SHP77 treated with DMSO at 0.1 percent for 48 hours (cell line): Measurements from ENCODE around the gene CALHM5.

Experiments
- DNase-seq: peaks from one replicate; lab custom pipeline; 2025; lab: John Stamatoyannopoulos, UW

CALHM5 gene

GRCh38 chr6:116508527-116508926, 2.9 kb upstream of the CALHM5 start:
- DNase-seq: no peak

GRCh38 chr6:116512111-116512559, 696 bp downstream of the CALHM5 start:
- DNase-seq: no peak

- no peak for DNase-seq
Observed at GRCh38 chr6:116512734-116513133, 1.3 kb downstream of the CALHM5 start.

DNA sequence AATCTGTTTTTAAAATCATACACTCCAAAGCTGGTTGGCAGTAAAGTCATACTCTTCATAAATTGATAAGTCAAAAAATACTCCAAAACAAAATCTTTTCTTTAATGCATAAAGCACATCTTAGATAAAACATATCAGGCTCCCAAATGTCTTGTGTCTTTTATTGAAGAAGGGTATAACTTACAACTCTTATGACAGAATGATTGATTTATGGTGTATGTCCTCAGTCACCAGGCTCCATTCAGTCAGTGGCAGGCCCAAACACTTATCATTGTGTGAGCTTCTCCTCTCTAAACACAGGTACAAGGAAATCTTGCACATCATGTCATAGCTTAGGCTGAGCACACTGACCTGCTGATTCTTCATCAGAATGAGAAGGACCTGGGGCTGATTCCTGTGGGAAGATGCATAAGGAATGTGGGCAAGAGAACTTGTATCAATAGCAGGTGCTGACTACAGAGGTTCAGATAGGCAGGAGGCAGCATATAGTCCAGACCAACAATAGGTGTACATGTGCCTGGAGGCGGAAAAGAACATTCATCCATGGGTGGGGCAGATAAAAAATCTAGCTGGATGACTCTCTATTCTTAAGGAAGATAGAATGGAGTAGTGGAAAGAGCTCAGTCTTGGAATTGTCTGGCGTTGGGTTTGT, 1.9 kb downstream of the CALHM5 start:
- DNase-seq: no peak

- no peak for DNase-seq
Observed at GRCh38 chr6:116514111-116514510, 2.7 kb downstream of the CALHM5 start.

DNA sequence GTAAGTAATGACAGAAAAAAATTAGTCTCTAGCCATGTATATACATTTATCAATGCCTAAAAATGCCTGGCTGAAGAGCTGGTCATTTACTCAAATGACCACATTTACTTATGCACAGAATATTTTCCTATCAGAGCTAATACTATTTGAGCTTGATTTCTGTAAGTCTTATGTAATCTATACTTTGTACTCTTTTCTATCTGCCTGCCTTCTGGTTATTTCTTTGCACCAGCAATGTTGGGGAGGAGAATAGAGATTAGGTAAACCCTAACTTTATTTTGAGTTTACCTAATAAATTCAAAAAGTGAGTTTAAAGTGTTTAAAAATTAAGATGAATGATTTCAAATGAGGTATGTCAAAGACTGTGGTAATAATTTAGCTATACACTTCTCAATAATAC, 3.7 kb downstream of the CALHM5 start:
- DNase-seq: no peak

DNA sequence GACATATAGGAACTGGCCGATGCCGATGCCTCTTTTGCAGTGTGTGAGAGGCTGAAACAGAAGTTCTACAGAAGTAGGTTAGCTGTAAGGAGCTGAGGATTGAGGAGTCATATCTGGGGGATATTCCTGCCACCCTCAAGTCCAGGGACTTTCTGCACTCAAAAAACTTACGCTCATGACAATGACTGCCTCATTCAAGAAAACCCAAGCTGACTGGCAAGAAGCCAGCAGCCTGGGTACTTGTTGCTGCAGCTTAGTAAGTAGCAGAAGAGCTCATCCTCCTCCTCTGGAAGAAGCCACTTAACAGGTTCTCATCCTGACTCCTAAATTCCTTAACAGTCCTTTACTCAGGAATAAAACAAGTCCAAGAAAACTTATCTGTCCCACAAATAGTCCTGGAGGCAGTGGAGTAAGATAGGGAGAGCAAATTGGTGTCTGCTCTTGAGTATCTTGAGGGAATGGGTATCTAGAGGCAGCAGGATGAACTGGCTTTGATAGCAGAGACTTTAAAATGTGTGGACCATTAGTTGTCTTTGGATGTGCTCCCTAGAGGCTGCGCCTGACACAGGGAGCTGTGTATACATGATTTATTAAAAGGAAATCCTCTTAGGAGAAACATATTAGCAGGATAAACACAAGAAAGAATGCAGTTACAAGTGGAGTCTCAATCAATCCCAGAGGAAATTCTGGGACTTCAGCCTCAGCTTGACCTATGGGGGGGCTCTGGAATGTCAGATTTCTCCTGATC, 7.4 kb downstream of the CALHM5 start:
- no peak for DNase-seq

- no peak for DNase-seq
Observed at GRCh38 chr6:116522896-116523295, 11.5 kb downstream of the CALHM5 start.

DNA sequence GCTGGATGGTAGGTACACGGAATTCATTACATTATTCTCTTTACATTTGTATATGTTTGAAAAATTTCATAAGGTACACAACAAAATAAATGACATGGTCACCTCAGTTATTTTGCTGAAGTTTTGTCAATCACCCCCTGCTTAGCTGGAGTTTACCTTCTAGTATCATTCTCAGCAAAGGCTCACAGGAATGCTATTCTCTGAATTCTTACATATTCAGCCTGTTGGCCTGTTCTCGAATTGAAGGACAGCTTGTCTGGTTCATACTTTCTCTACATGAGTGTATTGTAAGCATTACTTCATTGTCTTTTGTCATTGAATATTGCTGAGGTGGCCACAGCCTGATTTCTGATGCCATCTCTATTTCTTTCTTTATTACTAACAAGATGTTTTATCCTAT, 12.8 kb downstream of the CALHM5 start:
- DNase-seq: no peak

DNA sequence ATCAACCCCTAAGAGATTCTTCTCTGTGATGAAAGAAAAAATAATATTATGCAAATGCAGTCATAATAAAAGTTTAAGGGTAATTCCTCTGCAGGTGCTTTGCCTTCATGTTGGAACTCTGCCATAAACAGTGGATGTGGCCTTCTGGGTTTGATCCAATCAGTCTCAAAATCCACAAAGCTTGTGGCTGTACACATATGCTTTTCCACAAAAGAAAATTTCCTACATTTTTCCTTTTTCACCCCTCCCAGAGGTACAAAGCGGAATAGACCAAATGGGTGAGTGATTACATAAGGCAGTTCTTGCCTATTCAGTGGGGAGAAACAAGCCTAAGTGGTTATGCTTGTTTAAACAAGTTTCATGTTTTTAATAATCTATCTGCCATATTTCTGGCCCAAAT, 16.7 kb downstream of the CALHM5 start:
- DNase-seq: no peak

GRCh38 chr6:116528780-116529179, 17.3 kb downstream of the CALHM5 start:
- no peak for DNase-seq

DNA sequence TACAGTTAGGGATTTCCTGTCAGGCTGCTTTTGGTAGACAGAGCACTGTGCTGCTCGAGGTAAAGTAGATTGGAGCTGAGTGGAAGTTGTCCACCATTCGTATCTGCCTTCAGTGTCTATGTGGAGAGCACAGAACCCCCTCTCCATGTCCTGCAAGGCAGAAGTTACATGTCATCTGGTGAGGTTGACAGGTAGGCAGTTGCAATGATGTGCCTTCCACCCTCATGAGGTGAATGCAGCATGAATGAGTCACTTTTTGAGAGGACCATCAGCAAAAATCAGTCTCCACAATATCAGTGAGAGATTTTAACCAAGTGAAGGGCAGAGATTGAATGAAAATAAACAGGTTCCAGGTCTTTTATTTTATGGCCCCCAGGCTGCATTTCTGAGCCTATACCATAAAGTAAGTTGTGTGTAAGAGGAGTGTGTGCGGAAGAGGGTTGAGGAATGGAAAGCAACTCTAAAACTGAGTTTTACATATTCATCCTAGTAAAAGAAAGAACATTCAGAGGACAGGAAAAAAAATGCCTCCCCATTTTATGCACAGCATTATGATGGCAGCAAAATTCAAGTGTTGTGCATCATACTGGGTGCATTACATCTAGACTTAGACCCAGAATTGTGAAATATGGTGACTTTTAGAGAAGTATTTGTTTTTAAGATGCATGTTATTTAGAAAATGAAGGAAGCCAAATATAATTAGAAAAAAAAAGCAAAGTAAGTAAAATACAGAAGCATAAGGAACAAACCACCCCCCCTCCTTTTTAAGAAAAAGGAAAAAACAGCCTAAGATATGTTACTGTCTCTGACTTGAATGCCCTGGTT, 18.2 kb downstream of the CALHM5 start:
- DNase-seq: no peak

- DNase-seq: peak; percentile 75
Observed at GRCh38 chr6:116530436-116530835, 19.0 kb downstream of the CALHM5 start.

DNA sequence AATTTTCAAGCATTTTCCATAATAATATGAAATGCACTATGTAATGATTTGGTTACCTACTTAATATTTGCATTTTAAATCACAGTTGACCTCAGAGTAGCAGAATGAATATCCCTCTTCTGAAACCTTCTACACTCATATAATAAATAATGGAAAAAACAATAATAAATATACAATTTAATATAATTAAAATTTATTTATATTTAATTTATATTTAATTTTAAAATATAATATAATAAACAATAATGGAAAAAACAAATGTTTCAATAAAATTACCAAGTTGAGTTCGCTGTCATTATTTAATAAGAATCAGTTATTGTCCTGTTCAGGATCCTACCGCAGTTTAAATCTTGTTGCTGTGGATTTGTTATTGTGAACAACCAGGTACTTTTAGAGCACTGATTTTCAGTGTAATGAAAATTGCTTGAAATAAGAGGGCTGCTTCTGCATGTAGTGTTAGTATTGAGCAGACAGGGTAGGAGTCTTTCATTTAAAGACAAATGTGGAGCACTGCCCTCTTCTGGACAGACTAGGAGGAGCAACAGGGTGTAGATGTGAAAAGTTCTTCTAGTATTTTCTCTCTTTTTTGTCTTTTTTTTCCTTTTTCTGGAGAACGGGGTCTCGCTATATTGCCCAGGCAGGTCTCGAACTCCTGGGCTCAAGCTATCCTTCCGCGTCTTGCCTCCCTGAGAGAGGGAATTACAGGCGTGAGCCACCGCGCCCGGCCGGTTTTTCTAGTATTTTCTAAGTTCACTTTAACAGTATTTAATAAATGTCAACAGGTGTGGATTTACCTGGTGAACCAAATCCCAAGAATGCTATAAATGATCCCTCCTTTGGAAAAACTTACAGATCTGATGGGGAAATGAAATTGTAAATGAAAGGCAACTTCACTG, 20.5 kb downstream of the CALHM5 start:
- DNase-seq: peak; percentile 57

- DNase-seq: no peak
Observed at GRCh38 chr6:116533233-116533957, 22.0 kb downstream of the CALHM5 start.

GRCh38 chr6:116535109-116535508, 23.7 kb downstream of the CALHM5 start:
- DNase-seq: no peak

DNA sequence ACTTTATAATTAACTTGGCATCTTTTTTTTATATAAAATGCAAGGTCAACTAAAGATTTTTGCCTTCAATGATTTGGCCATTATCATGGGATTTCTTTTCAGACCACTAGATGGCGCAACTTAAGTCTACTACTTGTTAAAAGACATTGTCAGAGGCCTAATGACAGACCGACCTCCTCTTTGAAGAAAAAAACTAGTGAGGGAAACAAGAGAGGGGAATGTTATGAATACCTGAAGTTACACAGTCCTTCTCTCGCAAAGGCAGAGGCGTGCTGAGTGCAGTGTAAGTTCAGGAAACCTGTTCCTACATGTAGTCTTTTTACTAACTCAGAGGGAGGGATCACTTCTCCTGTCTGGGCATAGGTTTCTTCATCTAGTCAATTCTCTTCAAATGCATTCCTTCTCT, 24.8 kb downstream of the CALHM5 start:
- peak; percentile 36 for DNase-seq

GRCh38 chr6:116542426-116542825, 31.0 kb downstream of the CALHM5 start:
- DNase-seq: no peak

- DNase-seq: no peak
Observed at GRCh38 chr6:116543149-116543548, 31.7 kb downstream of the CALHM5 start.

DNA sequence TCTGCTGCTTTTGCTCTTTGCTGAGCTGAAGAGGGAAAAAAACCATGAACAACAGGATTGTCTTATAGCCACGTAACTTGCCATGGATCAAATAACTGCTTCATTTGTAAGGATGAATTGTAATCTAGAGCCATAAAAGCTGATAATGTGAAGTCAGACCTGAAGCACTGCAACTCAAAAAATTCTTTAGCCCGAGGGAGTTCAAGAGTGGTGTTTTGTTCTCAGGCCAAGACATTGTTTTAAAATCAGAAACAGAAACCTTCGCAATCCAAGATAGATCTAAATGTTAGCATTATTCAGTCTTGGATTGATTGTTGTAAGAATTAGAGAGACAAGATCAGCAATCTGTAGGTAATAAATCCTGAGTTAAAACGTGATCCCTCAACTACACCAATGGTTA, 34.2 kb downstream of the CALHM5 start, which contains the start of gene TRAPPC3L:
TSS of gene TRAPPC3L (minus strand) at position 34 of the 400 bp plus-strand sequence. CDS start 170 bp downstream, outside the sequence.
- DNase-seq: no peak

- no peak for DNase-seq
Observed at GRCh38 chr6:116547358-116547757, 35.9 kb downstream of the CALHM5 start.
